ENCODE measurements around the gene IRF2BPL. TPM values are rescaled to one million over a fixed set of nuclear protein-coding genes. Genes with fewer than 3 reads are reported as not detected.

Gene IRF2BPL
- total and polyA plus RNA-seq, 4 donors = 3.8 to 15.8 (median 7.4) TPM

- Histone ChIP-seq H3K4me3 (ENCODE audit: low read depth in 1 of 3, low read length in 3 of 3) (no peak overlapping the region), H3K9me3 (ENCODE audit: control insufficient read depth in 4 of 4, low read length in 3 of 4) (no peaks in the 10 kb centered on the region), H3K36me3 (ENCODE audit: control insufficient read depth in 4 of 4, insufficient read depth in 3 of 4, low read depth in 1 of 4, low read length in 3 of 4) (no peaks in the 10 kb centered on the region), H3K27ac (ENCODE audit: low read depth in 1 of 2, low read length in 2 of 2) (peak overlapping the region; percentile 81 to 83), H3K9ac (ENCODE audit: low read depth in 1 of 2, low read length in 2 of 2) (no peak overlapping the region), H3K4me1 (ENCODE audit: control insufficient read depth in 4 of 4, insufficient read depth in 4 of 4, low read length in 3 of 4) (peaks cover 16 to 68% (median 48%) of the 10 kb centered on the region in 4 donors), H3K27me3 (ENCODE audit: control insufficient read depth in 4 of 4, insufficient read depth in 4 of 4, low read length in 3 of 4) (no peaks in the 10 kb centered on the region)
- no peak for DNase-seq (ENCODE audit: low spot score)
- TF ChIP-seq SP1 (IDR thresholded peaks at IDR 0.05) (no peak), RAD21 (IDR thresholded peaks at IDR 0.05) (no peak), CTCF (IDR thresholded peaks at IDR 0.05; ENCODE audit: low read depth, low read length, missing input control) (no peak), REST (IDR thresholded peaks at IDR 0.05) (no peak), MAX (IDR thresholded peaks at IDR 0.05) (no peak), FOXA2 (IDR thresholded peaks at IDR 0.05) (no peak), EGR1 (IDR thresholded peaks at IDR 0.05; ENCODE audit: low read depth in 2 of 2) (no peak), ZBTB33 (IDR thresholded peaks at IDR 0.05) (no peak), YY1 (IDR thresholded peaks at IDR 0.05) (no peak), JUND (IDR thresholded peaks at IDR 0.05) (no peak), GABPA (IDR thresholded peaks at IDR 0.05 in 1 of 2, conservative IDR thresholded peaks at IDR 0.05 in 1 of 2) (no peak), NR2F2 (IDR thresholded peaks at IDR 0.05) (no peak), RXRA (IDR thresholded peaks at IDR 0.05) (no peak), FOXA1 (IDR thresholded peaks at IDR 0.05) (no peak), TAF1 (conservative IDR thresholded peaks at IDR 0.05) (no peak), ATF3 (IDR thresholded peaks at IDR 0.05) (no peak), HNF4A (conservative IDR thresholded peaks at IDR 0.05) (no peak), HNF4G (IDR thresholded peaks at IDR 0.05) (no peak)
- WGBS = 83% methylated on average over 3 of the region's 3 CpGs
These were observed 19.5 kb downstream of the IRF2BPL start for GRCh38 chr14:77009014-77009413.
